KMS-11 (cell line): ENCODE measurements around the gene ARL6IP6.

Experiments
- H2AFZ ChIP-seq: fragments of 200-600 bp; sonication (generic); 2 replicates; pipeline ENCODE4 v1.6.1; 2016; ENCODE audit warnings: antibody characterized with exemption, mixed run types, low read depth
- H3K27ac ChIP-seq: fragments of 200-600 bp; sonication (generic); 2 replicates; pipeline ENCODE4 v1.6.1; 2016; ENCODE audit warnings: mild to moderate bottlenecking, mixed run types
- H3K27me3 ChIP-seq: fragments of 200-600 bp; sonication (generic); 2 replicates; pipeline ENCODE4 v1.6.1; 2017; ENCODE audit warnings: mild to moderate bottlenecking, low read depth, mixed run types, moderate library complexity; ENCODE audit not compliant: insufficient read depth
- H3K36me3 ChIP-seq: fragments of 200-600 bp; sonication (generic); 2 replicates; pipeline ENCODE4 v1.6.1; 2017; ENCODE audit warnings: mild to moderate bottlenecking, mixed run types; ENCODE audit not compliant: insufficient read depth
- H3K4me1 ChIP-seq: fragments of 200-600 bp; sonication (generic); 2 replicates; pipeline ENCODE4 v1.6.1; 2016; ENCODE audit warnings: mild to moderate bottlenecking, low read depth, mixed run types; ENCODE audit not compliant: poor library complexity, severe bottlenecking
- H3K4me2 ChIP-seq: fragments of 200-600 bp; sonication (generic); 2 replicates; pipeline ENCODE4 v1.7.0; 2016; ENCODE audit warnings: mild to moderate bottlenecking, mixed run types
- H3K4me3 ChIP-seq: fragments of 200-600 bp; sonication (generic); IDR thresholded peaks from 2 replicates; pipeline ENCODE4 v1.6.1; 2017; ENCODE audit warnings: low read depth, low read length, mixed read lengths; ENCODE audit not compliant: insufficient read depth
- H3K79me2 ChIP-seq: fragments of 200-600 bp; sonication (generic); 2 replicates; pipeline ENCODE4 v1.6.1; 2016; ENCODE audit warnings: low read depth, mixed run types; ENCODE audit not compliant: insufficient read depth
- H3K9ac ChIP-seq: fragments of 200-600 bp; sonication (generic); 2 replicates; pipeline ENCODE4 v1.6.1; 2016; ENCODE audit warnings: mild to moderate bottlenecking, mixed run types
- H4K20me1 ChIP-seq: fragments of 200-600 bp; sonication (generic); 2 replicates; pipeline ENCODE4 v1.6.1; 2016; ENCODE audit warnings: mild to moderate bottlenecking, mixed run types; ENCODE audit not compliant: insufficient read depth
- TF ChIP-seq, protein P1 (sequence below): fragments of 200-600 bp; sonication (generic); conservative IDR thresholded peaks from 2 replicates; pipeline ENCODE4 v1.6.1; 2017; ENCODE audit warnings: low read depth, mild to moderate bottlenecking, antibody characterized with exemption, low read length, moderate library complexity, mixed read lengths

ARL6IP6 gene

GRCh38 chr2:152804687-152805408 lies 86.4 kb downstream of the ARL6IP6 start:
- Histone ChIP-seq H3K4me2 (no peak overlapping the region), H3K4me1 (no peaks in the 10 kb centered on the region), H3K27ac (no peak overlapping the region), H3K9ac (no peak overlapping the region), H3K27me3 (no peaks in the 10 kb centered on the region), H3K36me3 (no peaks in the 10 kb centered on the region), H3K4me3 (no peak overlapping the region), H3K79me2 (no peaks in the 10 kb centered on the region), H4K20me1 (no peaks in the 10 kb centered on the region), H2AFZ (no peak overlapping the region)
- TF ChIP-seq, protein P1, sequence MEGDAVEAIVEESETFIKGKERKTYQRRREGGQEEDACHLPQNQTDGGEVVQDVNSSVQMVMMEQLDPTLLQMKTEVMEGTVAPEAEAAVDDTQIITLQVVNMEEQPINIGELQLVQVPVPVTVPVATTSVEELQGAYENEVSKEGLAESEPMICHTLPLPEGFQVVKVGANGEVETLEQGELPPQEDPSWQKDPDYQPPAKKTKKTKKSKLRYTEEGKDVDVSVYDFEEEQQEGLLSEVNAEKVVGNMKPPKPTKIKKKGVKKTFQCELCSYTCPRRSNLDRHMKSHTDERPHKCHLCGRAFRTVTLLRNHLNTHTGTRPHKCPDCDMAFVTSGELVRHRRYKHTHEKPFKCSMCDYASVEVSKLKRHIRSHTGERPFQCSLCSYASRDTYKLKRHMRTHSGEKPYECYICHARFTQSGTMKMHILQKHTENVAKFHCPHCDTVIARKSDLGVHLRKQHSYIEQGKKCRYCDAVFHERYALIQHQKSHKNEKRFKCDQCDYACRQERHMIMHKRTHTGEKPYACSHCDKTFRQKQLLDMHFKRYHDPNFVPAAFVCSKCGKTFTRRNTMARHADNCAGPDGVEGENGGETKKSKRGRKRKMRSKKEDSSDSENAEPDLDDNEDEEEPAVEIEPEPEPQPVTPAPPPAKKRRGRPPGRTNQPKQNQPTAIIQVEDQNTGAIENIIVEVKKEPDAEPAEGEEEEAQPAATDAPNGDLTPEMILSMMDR: no peak

DNA sequence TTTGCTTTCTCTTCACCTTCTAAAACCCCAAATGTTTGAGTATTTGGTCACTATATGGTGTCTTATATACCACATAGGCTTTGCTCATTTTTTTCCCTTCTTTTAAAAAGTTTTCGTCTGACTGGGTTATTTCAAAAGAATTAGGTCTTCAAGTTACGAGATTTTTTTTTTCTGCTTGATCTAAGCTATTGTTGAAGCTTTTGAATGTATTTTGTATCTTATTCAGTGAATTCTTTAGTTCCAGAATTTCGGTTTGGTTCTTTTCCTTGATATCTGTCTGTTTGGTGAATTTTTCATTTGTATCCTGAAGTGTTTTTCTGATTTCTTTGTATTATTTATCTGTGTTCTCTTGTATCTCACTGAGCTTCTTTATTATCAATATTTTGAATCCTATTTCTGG lies 93.5 kb downstream of the ARL6IP6 start:
- H3K36me3 ChIP-seq: no peaks in the 10 kb centered on the region
- H3K4me1 ChIP-seq: no peaks in the 10 kb centered on the region
- TF ChIP-seq, protein P1: no peak
- no peak overlapping the region for H3K4me2 ChIP-seq
- no peaks in the 10 kb centered on the region for H3K79me2 ChIP-seq
- no peaks in the 10 kb centered on the region for H3K27me3 ChIP-seq
- H3K27ac ChIP-seq: no peak overlapping the region
- no peaks in the 10 kb centered on the region for H4K20me1 ChIP-seq
- no peak overlapping the region for H3K9ac ChIP-seq
- no peak overlapping the region for H2AFZ ChIP-seq
- H3K4me3 ChIP-seq: no peak overlapping the region
